Measurements from ENCODE around the gene PCDHGC4.

The PCDHGC4 gene

GRCh38 chr5:141491323-141492167 lies 6.7 kb downstream of the PCDHGC4 start:
- ChIA-PET CTCF (interaction anchor here (1.1 to 37.5 kb wide), 2 partner anchors 26 to 78 kb away, joined by 3 to 856 read pairs; no protein-coding TSS in a partner anchor), POLR2A (no interaction called here)
- TF ChIP-seq CTCF (IDR thresholded peaks at IDR 0.05; ENCODE audit: insufficient read depth, low read length, missing control alignments): no peak
- no peak overlapping the region for H3K4me3 ChIP-seq (ENCODE audit: low read depth, low read length)
- no peak for DNase-seq (ENCODE audit: low read depth, low spot score)

- no peak for TF ChIP-seq CTCF (IDR thresholded peaks at IDR 0.05; ENCODE audit: insufficient read depth, low read length, missing control alignments)
- CTCF ChIA-PET: interaction anchor here (1.1 to 37.5 kb wide), 7 partner anchors 25 to 123 kb away, joined by 3 to 856 read pairs (median 6); partner anchors contain the start of genes PCDHGA12 and PCDHGB3
- POLR2A ChIA-PET: interaction anchor here (0.9 kb wide), 1 partner anchor 16 kb away, joined by 3 read pairs; no protein-coding TSS in a partner anchor
- DNase-seq (ENCODE audit: low read depth, low spot score): no peak
- H3K4me3 ChIP-seq (ENCODE audit: low read depth, low read length): no peak overlapping the region
Observed at GRCh38 chr5:141492168-141492885, 7.5 kb downstream of the PCDHGC4 start.

- ChIA-PET CTCF (interaction anchor here (0.7 to 37.5 kb wide), 11 partner anchors 11 to 124 kb away, joined by 3 to 856 read pairs (median 5); partner anchors contain the start of genes PCDHGA11, PCDHGB3 and PCDHGB7), POLR2A (interaction anchor here (0.9 to 1.3 kb wide), 3 partner anchors 15 to 19 kb away, joined by 3 to 6 read pairs (median 6); no protein-coding TSS in a partner anchor)
- TF ChIP-seq CTCF (IDR thresholded peaks at IDR 0.05; ENCODE audit: insufficient read depth, low read length, missing control alignments): no peak
- H3K4me3 ChIP-seq (ENCODE audit: low read depth, low read length): no peak overlapping the region
- DNase-seq (ENCODE audit: low read depth, low spot score): no peak
Observed at GRCh38 chr5:141493500-141494422, 8.9 kb downstream of the PCDHGC4 start.

- DNase-seq (ENCODE audit: low read depth, low spot score): no peak
- CTCF ChIA-PET: interaction anchor here (1.0 to 37.5 kb wide), 7 partner anchors 9 to 69 kb away, joined by 3 to 856 read pairs (median 8); no protein-coding TSS in a partner anchor
- peak overlapping the region; percentile 6 for H3K4me3 ChIP-seq (ENCODE audit: low read depth, low read length)
- POLR2A ChIA-PET: interaction anchor here (1.0 to 2.0 kb wide), 3 partner anchors 9 to 27 kb away, joined by 3 to 17 read pairs (median 3); no protein-coding TSS in a partner anchor
- no peak for TF ChIP-seq CTCF (IDR thresholded peaks at IDR 0.05; ENCODE audit: insufficient read depth, low read length, missing control alignments)
Observed at GRCh38 chr5:141494761-141495452, 10.1 kb downstream of the PCDHGC4 start.

- no peak overlapping the region for H3K4me3 ChIP-seq (ENCODE audit: low read depth, low read length)
- TF ChIP-seq CTCF (IDR thresholded peaks at IDR 0.05; ENCODE audit: insufficient read depth, low read length, missing control alignments): no peak
- DNase-seq (ENCODE audit: low read depth, low spot score): no peak
- CTCF ChIA-PET: interaction anchor here (1.0 to 37.5 kb wide), 7 partner anchors 9 to 68 kb away, joined by 3 to 856 read pairs (median 6); no protein-coding TSS in a partner anchor
- POLR2A ChIA-PET: interaction anchor here (0.6 to 2.0 kb wide), 4 partner anchors 10 to 71 kb away, joined by 3 to 17 read pairs (median 3); no protein-coding TSS in a partner anchor
Observed at GRCh38 chr5:141495453-141495811, 10.6 kb downstream of the PCDHGC4 start.
